ENCODE data around the gene GALNT10.
"Not testable (repeated sequence)": the region's sequence is repeated elsewhere in the genome, so short reads cannot be mapped to it uniquely, and the experiment has no call there.

GALNT10 gene, protein sequence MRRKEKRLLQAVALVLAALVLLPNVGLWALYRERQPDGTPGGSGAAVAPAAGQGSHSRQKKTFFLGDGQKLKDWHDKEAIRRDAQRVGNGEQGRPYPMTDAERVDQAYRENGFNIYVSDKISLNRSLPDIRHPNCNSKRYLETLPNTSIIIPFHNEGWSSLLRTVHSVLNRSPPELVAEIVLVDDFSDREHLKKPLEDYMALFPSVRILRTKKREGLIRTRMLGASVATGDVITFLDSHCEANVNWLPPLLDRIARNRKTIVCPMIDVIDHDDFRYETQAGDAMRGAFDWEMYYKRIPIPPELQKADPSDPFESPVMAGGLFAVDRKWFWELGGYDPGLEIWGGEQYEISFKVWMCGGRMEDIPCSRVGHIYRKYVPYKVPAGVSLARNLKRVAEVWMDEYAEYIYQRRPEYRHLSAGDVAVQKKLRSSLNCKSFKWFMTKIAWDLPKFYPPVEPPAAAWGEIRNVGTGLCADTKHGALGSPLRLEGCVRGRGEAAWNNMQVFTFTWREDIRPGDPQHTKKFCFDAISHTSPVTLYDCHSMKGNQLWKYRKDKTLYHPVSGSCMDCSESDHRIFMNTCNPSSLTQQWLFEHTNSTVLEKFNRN

DNA sequence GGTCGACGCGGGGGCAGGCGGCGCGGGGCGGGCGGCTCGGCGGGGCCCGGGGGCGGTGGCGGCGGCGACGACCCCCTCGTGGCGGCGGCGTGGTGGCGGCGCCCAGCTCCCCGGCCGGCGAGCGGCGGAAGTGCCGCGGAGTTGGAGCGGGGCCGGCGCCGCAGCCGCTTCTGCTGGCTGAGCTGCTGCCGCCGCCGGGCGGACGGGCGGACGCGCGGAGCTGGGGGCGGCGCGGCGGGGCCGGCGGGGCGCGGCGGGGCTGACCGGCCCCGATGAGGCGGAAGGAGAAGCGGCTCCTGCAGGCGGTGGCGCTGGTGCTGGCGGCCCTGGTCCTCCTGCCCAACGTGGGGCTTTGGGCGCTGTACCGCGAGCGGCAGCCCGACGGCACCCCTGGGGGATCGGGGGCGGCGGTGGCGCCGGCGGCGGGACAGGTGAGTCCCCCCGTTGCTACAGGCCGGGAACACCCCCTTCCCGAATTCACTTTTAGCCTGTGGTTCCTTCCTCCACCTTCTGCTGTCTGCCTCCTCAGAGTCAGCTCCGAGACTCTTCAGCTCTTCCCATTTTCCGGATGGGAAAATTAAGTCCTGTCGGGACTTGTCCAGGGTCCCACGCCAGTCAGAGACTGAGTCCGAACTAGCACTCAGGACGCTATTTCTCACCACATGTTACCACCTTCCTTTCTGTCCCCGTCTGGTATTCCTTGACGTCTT, at the start of gene GALNT10:
GALNT10 (plus strand) TSS at position 139 of the 710 bp plus-strand sequence; CDS start at position 273, 134 bp downstream.
- DNase-seq (ENCODE audit: low spot score), result no peak

DNA sequence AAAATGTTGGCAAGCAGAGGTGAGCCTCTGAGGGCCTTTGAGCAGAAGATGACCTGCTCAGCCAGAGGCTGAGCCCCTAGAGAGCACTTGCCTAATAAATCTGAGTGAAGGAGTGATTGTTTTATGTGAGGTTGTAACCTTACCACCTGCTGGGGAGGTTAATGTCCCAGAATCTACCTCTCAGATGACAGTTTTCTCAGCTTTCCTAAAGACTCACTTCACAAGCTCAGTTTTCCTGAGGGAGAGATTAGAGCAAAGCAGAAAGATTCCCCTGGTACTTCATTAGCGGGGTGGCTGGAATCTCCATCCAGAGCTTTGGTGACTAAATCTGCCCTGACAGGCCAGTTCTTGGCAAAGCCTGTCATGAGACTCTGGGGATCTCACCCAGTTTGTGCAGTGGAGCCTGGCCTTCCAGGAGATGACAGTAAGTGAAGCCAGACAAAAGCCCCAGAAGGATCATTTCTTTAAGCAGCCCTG, 48.8 kb upstream of the GALNT10 start:
- DNase-seq (ENCODE audit: low spot score), result no peak

DNA sequence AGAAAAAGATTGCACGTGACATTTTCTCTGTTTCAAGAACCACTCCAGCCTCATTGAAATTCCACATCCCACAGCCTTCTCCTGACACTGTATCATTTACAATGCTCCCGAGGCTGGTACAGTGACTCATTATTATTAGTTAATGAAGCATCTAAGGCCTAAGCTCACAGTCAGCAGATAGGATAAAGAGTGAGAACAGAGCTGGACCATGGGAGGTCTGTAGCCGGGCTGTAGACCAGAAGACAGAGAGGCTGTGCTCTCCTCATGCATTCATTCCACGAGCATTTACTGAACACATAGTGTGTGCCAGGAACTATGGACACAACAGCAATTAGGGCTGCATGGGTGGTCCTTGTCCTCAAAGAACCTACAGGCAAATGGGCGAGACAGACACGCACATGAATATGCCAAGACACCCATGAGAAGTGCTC, 47.3 kb upstream of the GALNT10 start:
- no peak for DNase-seq (ENCODE audit: low spot score)

DNA sequence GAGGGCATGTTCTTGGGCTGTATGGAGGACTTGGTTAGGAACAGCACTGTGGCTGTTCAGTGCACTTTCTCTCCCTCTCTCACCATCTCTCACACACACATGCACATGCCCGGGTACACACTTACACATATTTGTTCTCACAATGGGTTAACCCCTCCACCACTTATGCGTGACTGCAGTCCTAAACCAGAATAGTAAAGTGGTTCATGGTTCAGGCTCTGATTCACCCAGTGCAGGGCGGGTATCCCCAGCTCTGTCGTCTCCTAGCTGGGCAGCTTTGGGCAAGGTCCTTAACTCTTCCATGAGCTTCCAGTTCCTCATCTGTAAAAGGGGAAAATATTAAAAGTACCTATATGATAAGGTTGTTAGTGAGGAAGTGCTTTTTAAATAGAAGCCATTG, 45.3 kb upstream of the GALNT10 start:
- DNase-seq (ENCODE audit: low spot score), result no peak

DNA sequence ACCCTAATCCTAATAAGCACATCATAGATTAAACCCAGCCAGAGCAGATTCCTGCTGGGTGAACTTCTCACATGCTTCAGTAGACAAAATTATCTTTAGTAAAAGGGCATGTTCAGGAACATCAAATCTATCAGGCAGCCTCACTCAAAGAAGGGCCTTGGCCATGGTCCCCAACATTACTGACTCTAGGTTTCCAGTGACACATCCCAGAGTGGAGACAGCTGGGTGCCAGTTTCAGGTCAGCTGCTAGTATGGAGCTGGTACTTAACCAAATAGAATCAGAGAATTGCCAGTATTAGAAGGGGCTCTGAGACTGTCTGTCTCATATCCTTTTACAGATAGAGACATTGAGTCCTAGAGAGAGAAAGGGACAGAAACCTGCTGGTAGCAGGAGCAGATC, 44.1 kb upstream of the GALNT10 start:
- DNase-seq (ENCODE audit: low spot score), result no peak

DNA sequence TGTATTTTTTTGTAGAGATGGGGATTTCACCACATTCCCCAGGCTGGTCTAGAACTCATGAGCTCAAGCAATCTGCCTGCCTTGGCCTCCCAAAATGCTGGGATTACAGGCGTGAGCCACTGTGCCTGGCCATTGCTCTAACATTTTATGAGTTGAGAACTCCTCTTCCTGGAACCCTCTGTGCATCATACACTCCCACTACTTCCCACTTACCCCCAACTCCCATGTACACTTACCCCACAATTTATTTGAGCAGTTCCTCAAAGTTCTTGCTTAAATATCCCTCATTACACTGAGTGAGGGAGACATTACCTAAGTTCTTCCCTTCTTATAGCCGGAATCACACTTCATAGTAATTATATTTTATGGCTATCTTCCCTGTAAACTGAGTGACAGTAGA, 42.9 kb upstream of the GALNT10 start:
- DNase-seq (ENCODE audit: low spot score), result no peak

DNA sequence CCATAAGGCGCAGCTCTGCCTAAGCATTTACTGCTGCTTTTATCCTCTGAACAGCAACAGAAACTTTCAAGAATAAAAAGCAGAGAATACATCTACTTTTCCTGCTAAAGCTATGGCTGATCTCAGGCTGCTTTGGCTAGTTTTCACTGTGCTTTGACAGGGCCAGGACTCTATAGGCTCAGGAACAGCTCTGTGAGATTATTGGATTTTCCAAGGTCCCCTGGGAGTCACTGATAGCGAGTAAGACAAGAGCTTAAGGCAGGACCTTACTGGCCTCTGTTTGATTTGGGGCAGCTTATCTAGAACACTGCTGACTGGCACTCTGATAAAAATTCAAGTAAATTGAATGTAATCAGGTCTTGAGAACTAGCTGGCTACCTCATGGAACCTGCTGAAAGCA, 40.1 kb upstream of the GALNT10 start:
- not testable (repeated sequence) for DNase-seq (ENCODE audit: low spot score)

DNA sequence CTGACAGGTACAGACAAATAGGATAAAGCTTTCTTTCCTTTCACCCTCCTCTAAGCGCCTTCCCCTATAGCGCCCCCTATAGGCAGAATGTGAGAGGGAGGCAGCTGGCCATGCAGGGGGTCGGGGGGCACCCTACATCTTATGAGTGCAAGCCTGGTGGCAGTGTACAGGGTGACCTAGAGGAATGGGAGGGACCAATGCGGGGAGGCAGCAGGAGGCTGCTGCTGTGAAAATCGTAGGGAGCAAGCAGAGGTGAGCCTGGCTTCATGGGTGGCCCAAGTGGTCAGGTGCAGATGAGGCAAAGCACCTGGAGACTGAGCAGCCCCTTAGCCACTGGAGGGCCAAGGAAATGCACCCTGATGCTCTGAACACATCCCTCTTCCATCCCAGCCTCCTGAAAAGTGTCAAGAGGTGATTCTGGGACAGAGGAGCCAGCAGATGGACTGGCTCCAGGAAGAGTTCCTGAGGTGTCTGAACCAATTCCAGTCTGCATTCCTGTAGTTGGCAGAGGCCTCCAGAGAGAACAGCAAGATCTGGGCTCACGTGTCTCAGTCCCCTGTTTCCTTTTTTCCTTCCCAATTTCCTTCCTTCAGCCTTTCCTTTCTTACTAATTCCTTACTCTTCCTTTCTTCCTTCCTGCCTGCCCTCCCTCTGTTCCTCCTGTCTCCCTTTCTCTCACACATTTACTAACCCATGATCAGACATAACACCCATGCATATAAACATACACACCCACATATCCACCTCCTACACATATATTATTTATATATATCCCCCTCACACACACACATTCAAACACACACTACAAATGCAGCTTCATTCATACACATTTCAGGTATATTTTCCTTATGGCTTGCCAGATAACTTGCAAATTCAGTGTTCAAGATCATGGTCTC, 32.8 kb upstream of the GALNT10 start:
- no peak for DNase-seq (ENCODE audit: low spot score)

DNA sequence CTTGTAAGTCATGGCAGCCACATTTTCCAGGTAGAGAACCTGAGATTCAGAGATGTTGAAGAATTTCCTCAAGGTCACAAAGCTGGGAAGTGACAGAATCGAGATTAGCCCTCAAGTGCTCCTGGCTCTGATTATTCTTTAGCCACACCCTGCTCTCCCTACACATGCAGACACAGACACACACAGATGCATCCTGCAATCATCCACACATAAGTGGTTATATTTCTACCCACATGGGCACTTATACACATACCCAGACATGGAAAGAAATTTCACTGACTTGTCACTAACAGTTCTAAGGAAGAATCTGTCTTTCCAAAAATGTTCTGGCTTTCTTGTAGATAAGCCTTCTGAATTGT, 32.2 kb upstream of the GALNT10 start:
- DNase-seq (ENCODE audit: low spot score), result no peak

DNA sequence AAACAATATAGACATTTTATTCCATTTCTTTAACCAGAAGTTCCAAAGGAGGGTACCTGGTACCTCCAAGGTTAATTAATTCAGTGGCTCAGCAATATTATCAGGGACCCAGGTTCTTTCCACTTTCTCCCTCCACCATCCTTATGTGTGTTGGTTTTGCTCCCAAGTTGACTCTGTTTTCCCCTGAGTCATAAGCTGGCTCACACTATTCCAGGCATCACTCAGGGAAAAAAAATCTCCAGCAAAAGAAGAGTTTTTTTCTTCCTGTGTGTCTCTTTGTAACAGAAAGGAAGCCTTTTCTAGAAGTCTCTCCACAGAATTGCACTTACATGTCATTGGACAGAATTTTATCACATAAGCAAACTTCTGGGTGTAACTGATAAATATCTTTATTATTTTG, 31.2 kb upstream of the GALNT10 start:
- no peak for DNase-seq (ENCODE audit: low spot score)

DNA sequence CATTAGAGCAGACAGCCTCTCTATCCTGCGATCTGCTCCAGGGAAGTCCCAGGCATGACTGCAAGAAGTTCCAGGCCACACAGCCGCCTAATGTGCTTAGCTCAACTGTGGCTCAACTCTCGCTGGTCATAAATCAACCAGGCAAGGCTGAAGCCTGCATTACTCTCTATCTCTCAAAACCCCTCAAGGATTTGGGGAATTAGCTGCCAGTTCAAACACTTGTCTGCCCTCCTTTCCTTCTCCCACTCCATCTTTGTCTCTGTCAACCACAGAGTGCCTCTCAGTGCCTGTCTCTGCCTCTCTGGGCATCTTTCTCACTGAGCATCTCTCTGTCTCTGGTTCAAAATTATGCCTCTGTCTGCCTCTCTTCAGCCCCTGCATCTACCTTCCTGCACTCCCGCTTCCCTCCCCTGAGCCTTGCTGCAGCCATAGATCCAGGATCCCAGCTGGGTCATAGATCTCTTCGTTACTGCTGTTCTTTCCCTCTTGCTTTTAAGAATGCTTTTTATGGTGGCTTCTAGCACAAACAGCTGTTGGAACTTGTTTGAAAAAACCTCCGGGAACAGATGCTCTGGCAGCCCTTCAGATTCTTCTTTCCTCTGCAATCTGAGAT, 27.9 kb upstream of the GALNT10 start:
- no peak for DNase-seq (ENCODE audit: low spot score)

DNA sequence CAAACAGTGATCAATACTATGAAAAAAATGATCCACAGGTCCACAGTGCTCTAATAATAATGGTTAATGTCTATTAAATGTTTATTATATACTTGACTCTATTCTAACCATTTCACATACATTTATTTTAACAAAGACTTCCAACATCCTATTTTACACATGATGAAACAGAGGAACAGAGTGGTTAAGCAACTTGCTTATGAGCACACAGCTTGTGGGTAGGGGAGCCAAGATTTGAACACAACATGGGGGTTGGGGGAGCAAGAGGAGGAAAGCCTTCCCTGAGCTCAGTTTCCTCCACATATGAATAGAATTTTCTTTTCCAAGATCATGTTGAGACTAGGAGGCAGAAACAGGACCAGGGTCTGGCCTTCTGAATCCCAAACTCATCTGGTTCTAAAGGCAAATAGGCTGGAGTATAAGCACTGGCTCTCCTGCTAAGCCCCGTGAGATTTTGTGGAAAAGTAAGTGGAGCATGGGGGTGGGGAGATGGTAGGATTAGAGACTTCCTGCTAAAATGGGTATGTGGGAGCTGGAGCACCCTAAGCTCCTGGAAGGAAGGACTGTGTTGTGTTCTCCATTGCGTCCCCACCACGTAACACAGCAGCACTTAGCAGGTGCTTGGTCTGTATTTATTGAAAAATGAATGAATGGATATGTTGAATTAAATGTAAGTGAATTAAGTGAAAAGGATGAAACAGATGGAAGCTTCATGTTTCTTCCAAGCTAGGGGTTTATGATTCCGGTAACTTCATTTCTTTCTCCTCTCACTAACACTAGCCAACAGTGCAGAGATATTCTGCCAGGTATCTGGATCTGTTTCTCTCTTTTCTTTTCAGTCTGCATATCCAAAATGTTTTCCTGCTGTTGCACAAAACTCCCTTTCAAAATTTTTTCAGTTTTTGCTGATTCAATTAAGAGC, 26.9 kb upstream of the GALNT10 start:
- no peak for DNase-seq (ENCODE audit: low spot score)

DNA sequence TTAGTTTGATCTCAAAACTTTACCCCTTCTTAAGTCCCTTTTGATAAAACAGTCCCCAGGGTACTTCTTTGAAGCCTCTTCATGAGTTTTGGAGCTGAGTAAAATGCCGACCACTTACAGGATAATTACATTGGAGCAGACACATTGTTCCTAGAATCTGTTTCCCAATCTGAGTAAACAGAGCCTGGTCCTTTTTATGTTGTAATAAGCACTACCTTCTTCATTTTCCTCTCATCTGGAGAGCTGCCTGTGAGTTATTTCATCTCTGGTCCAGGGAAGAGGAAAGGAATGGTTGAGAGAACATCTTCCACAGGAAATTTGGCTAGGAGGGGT, 26.3 kb upstream of the GALNT10 start:
- no peak for DNase-seq (ENCODE audit: low spot score)

DNA sequence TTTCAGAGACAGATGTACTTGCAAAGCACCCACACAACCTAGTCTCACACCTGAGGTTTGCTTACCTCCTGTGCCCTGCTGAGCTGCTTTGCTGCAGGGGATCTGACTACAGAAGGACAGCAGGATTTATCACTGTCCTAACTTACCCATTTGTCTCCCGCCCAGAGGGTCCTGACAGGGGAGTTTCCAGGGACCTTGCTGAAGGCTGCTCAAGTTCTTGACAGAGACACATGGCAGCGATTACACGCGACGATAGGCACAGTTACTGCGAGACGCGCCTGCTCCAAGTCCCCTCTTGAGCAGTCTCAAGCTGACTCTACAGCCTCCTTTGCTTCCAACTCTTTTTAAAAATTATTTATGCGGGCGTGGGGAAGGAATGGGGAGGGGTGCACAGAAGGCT, 24.6 kb upstream of the GALNT10 start:
- DNase-seq (ENCODE audit: low spot score), result no peak

DNA sequence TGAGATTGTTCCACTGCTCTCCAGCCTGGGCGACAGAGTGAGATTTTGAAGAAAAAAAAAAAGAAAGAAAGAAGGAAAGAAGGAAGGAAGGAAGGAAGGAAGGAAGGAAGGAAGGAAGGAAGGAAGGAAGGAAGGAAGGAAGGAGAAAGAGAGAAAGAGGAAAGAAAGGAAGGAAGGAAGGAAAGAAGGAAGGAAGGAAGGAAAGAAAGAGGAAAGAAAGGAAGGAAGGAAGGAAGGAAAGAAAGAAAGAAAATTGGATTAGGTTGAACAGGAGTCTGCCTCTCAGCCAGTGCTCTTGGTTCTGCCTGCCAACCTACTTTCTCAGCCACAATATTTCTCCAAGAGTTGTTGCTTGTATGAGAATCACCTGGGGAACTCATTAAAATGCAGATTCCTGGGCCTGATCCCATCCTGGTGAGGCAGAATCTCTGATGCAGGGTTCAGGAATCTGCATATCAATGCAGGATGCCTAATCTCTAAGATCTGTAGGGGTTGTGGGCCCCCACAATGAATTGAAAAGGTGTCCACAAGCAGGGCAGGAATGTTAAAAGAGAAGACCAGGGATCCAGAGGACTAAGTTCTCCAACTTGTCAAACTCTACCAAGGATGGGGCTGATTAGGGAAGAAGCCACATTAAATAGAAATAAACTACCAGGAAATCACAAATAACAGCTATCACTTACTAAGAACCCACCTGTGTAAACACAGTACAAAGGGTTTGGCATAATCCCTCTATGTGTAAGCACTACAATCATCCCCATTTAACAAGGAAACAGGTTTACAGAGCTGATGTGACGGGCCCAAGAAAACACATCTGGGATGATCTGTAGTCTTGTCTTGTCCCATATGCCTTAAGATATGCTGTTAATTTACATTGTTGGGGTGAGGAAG, 23.4 kb upstream of the GALNT10 start:
- DNase-seq (ENCODE audit: low spot score), result no peak

DNA sequence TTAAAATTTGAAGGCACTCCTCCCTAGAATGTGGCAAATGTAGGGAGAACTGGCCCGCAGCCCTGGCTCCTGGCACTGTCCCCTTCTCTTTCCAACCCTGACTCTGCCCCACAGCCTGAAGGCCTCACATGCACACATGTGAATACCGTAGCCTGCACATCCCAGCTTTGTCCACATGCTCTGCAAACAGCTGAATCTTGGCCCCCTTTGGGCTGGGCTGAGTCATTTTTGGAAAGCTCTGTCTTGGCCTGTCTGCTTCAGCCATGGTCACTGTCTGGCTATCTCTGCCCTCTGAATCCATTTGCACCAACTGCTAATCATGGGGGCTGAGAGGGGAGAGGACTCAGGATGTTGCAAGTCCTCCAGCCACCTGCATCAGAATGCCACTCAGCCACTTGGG, 22.1 kb upstream of the GALNT10 start:
- no peak for DNase-seq (ENCODE audit: low spot score)

DNA sequence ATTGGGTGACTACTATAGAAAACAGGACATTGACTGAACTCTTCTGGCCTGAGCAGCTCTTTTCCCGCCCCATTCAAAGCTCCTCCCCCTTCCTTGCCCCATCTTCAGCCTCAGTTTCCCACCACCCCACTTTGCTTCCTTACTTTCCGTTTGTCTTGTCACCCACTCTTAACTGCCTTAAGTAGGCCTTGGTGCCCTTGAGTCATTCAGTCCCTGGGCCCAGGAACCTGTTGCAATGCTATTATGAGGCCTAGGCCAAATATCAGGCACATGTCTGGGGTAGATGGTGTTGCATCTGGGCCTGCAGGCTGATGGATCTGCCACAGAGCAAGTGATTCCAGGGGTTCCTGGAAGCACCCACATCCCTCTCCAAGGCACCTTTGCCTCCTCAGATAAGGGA, 17.7 kb upstream of the GALNT10 start:
- DNase-seq (ENCODE audit: low spot score), result no peak

DNA sequence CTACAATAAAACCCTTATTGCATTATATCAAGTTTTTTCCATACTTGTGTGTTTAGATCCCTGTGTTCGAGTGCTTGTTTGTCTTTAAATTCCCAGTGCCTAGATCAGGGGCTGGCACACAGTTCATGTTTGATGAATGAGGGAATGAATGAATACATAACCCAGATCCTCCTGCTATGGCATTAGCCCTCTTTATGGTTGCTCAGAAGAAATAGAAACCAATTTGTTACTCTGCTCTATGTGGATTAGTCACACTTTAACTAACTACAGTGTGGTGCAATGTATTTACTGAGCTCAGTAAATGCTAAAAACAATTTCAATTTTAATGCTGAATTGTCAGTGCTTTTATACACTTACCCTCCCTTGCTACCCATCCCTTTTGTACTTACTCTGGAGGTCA, 16.4 kb upstream of the GALNT10 start:
- DNase-seq (ENCODE audit: low spot score), result no peak

DNA sequence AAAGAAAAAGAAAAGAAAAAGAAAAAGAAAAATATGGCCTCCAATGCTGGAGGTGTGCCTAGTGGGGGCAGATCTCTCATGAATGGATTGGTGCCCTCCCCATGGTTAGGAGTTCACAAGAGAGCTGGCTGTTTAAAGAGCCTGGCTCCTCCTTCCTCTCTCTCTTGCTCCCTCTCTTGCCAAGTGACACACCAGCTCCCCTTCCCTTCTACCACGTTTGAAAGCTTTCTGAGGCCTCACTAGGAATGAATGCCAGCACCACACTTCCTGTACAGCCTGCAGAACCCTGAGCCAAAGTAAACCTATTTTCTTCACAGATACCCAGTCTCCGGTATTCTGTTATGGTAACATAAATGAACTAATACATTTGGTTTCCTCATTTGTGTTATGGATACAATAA, 14.4 kb upstream of the GALNT10 start:
- no peak for DNase-seq (ENCODE audit: low spot score)

DNA sequence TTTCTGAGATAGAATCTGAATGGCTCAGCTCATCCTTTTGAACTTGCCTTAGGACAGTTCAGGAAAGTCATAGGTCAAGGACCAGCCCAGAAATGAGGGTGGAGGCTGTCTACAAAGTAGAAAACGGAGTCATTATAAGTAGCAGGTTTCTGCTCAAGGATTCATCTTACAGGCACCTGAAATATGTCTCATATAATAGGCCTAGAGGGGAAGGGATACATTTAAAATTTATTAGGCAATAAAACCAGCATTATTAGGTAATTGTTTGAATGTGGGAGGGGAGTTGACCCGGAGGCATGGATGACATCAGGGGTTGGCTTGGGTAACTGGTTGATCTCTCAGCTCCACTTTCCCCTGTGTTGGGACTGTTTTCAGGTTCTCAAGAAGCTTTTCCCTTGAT, 11.9 kb upstream of the GALNT10 start:
- no peak for DNase-seq (ENCODE audit: low spot score)
